Liver (tissue), 3 donors: ENCODE results near the gene CCDC15.

Source experiments
- ATF3 ChIP-seq: IDR thresholded peaks from 2 replicates; pipeline ENCODE4 v1.6.1; 2016; ENCODE audit warnings: antibody characterized with exemption
- EGR1 ChIP-seq, 2 donors: IDR thresholded peaks; 2 replicates each; pipeline ENCODE4 v1.6.1; 2016 to 2018; ENCODE audit warnings: antibody characterized with exemption in 2 of 2, low read depth in 2 of 2
- FOXA1 ChIP-seq: IDR thresholded peaks from 2 replicates; pipeline ENCODE4 v1.6.1; 2016; ENCODE audit warnings: antibody characterized with exemption
- GABPA ChIP-seq, 2 donors: IDR thresholded peaks in 1 of 2; conservative IDR thresholded peaks in 1 of 2; 2 replicates each; pipeline ENCODE4 v1.6.1; 2016; ENCODE audit warnings: antibody characterized with exemption in 2 of 2, mild to moderate bottlenecking in 1 of 2, moderate library complexity in 1 of 2
- JUND ChIP-seq, 2 donors: IDR thresholded peaks; 2 replicates each; pipeline ENCODE4 v1.6.1; 2016; ENCODE audit warnings: antibody characterized with exemption in 2 of 2
- RAD21 ChIP-seq, 2 donors: IDR thresholded peaks; 2 replicates each; pipeline ENCODE4 v1.6.1; 2016; ENCODE audit warnings: antibody characterized with exemption in 2 of 2, mild to moderate bottlenecking in 2 of 2
- REST ChIP-seq: IDR thresholded peaks from 2 replicates; pipeline ENCODE4 v1.6.1; 2016; ENCODE audit warnings: antibody characterized with exemption, mild to moderate bottlenecking
- RXRA ChIP-seq, 2 donors: IDR thresholded peaks; 2 replicates each; pipeline ENCODE4 v1.6.1; 2017 to 2018; ENCODE audit warnings: antibody characterized with exemption in 2 of 2, mild to moderate bottlenecking in 1 of 2
- SP1 ChIP-seq: IDR thresholded peaks from 2 replicates; pipeline ENCODE4 v1.6.1; 2018; ENCODE audit warnings: antibody characterized with exemption, mild to moderate bottlenecking
- TAF1 ChIP-seq: conservative IDR thresholded peaks from 2 replicates; pipeline ENCODE4 v1.6.1; 2016; ENCODE audit warnings: antibody characterized with exemption, mild to moderate bottlenecking
- YY1 ChIP-seq: IDR thresholded peaks from 2 replicates; pipeline ENCODE4 v1.6.1; 2016; ENCODE audit warnings: antibody characterized with exemption, mild to moderate bottlenecking
- TF ChIP-seq, protein P1 (sequence below): fragments of 150-350 bp; IDR thresholded peaks from 2 replicates; pipeline ENCODE4 v1.5.1; 2017; ENCODE audit warnings: improper control_type of control experiment, low read depth, low read length; ENCODE audit not compliant: missing input control
- TF ChIP-seq, protein P2 (sequence below): IDR thresholded peaks from 2 replicates; pipeline ENCODE4 v1.6.1; 2016; ENCODE audit warnings: antibody characterized with exemption
- donor health status: healthy.
- donor health status: healthy.

DNA sequence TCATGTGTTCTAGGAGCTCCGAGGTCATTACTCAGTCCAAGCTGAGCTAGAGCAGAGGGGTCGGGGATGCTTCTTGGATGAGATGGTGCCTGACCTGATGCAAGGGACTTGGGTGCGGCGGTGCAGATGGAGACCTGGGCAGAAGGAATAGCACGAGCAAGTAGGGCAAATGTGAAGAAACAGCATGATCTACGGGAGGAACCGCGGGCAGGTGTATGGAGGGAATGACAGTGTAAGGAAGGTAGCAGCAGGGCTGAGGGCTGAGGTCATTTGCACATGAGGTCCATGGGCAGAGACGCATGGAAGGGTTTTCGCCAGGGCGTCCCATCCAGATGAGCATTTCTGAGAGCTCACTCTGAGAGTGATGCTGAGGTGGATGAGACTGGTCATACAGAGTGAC, 124.0 kb downstream of the CCDC15 start:
- TF ChIP-seq, protein P1, sequence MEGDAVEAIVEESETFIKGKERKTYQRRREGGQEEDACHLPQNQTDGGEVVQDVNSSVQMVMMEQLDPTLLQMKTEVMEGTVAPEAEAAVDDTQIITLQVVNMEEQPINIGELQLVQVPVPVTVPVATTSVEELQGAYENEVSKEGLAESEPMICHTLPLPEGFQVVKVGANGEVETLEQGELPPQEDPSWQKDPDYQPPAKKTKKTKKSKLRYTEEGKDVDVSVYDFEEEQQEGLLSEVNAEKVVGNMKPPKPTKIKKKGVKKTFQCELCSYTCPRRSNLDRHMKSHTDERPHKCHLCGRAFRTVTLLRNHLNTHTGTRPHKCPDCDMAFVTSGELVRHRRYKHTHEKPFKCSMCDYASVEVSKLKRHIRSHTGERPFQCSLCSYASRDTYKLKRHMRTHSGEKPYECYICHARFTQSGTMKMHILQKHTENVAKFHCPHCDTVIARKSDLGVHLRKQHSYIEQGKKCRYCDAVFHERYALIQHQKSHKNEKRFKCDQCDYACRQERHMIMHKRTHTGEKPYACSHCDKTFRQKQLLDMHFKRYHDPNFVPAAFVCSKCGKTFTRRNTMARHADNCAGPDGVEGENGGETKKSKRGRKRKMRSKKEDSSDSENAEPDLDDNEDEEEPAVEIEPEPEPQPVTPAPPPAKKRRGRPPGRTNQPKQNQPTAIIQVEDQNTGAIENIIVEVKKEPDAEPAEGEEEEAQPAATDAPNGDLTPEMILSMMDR = no peak
- TF ChIP-seq, protein P2, sequence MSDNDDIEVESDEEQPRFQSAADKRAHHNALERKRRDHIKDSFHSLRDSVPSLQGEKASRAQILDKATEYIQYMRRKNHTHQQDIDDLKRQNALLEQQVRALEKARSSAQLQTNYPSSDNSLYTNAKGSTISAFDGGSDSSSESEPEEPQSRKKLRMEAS = no peak
- TF ChIP-seq FOXA1 (no peak), JUND (IDR thresholded peaks at IDR 0.05) (no peak), SP1 (no peak), GABPA (IDR thresholded peaks at IDR 0.05 in 1 of 2, conservative IDR thresholded peaks at IDR 0.05 in 1 of 2) (no peak), RXRA (IDR thresholded peaks at IDR 0.05) (no peak), TAF1 (no peak), REST (no peak), ATF3 (no peak), RAD21 (IDR thresholded peaks at IDR 0.05) (no peak), YY1 (no peak), EGR1 (IDR thresholded peaks at IDR 0.05; ENCODE audit: low read depth in 2 of 2) (no peak)
